Fibroblast of mammary gland (primary cell): Measurements from ENCODE around the gene AMOTL2.

Experiments used
- DNase-seq: peaks from one replicate; pipeline ENCODE4 v3.0.0-alpha.2; 2010; ENCODE audit warnings: low read depth
- H3K4me3 ChIP-seq: 2 replicates; pipeline ENCODE4 v1.5.1; 2011; ENCODE audit warnings: low read depth, mild to moderate bottlenecking, low read length, moderate library complexity; ENCODE audit not compliant: control insufficient read depth
- TF ChIP-seq, protein P1 (sequence below): conservative IDR thresholded peaks from 2 replicates; pipeline ENCODE4 v1.5.1; 2011; ENCODE audit warnings: low read depth, low read length, inconsistent platforms; ENCODE audit not compliant: control insufficient read depth, insufficient read depth

The AMOTL2 gene

DNA sequence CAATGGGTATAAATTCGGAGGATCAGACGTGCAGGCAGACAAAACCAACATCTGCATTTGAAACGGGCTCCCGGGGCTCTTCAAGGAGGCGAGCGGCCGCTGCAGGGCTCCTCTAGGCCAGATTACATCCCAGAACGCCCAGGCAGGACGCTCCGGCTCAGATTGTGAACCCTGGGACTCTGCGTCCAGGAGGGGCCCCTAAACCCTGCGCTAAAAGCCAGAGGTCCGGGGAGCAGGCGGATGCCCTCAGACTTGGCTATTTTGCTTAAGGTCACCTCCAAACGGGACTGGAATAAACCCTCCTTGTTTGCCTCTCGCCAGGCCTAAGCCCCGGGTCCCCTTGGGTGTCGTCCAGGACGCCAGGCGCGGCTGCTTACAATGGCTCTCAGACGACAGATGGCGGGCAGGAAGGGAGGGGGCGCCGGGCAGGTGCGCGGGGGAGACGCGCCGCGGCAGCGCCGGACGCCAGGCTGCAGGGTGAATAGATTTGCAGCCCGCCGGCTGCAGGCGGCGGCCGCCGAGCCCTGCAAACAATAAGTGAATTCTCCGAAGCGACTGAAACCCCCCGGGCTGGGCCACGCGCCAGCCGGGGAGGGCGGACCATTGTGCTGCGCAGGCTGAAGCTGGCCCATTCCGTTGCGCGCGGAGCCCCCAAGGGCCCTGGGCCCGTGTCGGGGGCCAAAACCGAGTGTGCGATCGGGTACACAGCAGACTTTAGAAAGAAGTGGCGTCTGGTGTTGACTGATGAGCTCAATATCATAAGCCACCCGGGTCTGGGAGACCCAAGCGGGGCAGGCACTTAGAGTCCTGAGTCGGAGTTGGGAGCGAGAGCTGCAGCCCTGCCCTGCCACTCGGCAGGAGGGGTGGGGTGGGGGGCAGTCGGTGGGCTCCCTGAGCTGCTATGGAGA, 32.3 kb upstream of the AMOTL2 start:
- no peak for DNase-seq
- peak overlapping the region; percentile 39 for H3K4me3 ChIP-seq
- TF ChIP-seq, protein P1, sequence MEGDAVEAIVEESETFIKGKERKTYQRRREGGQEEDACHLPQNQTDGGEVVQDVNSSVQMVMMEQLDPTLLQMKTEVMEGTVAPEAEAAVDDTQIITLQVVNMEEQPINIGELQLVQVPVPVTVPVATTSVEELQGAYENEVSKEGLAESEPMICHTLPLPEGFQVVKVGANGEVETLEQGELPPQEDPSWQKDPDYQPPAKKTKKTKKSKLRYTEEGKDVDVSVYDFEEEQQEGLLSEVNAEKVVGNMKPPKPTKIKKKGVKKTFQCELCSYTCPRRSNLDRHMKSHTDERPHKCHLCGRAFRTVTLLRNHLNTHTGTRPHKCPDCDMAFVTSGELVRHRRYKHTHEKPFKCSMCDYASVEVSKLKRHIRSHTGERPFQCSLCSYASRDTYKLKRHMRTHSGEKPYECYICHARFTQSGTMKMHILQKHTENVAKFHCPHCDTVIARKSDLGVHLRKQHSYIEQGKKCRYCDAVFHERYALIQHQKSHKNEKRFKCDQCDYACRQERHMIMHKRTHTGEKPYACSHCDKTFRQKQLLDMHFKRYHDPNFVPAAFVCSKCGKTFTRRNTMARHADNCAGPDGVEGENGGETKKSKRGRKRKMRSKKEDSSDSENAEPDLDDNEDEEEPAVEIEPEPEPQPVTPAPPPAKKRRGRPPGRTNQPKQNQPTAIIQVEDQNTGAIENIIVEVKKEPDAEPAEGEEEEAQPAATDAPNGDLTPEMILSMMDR: no peak

DNA sequence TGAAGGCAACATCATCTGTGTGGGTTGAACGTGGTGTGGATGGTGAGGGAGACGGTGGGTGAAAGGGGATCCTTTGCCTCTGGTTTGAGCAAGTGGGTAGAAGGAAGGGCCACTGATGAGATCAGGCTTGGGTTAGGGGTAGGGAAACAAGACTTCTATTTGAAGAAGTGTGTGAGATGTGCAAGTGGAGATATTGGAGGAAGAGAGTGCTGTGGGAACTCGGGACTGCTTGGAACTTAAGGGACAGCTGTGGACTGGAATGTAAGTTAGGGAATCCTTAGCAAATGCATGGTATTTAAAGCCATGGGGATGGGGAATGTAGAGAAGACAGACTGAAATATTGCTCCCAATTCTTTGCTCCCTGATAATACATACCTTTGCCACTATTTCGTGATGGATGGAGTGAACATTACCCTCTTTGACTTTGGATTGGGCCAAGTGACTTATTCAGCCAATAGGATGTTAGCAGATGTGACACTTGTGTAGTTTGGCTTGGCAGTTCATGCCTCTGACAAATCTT, 30.2 kb upstream of the AMOTL2 start:
- no peak for DNase-seq
- TF ChIP-seq, protein P1: no peak
- no peak overlapping the region for H3K4me3 ChIP-seq

GRCh38 chr3:134397755-134398154, 23.5 kb upstream of the AMOTL2 start:
- no peak overlapping the region for H3K4me3 ChIP-seq
- DNase-seq: peak; percentile 10
- TF ChIP-seq, protein P1: no peak

GRCh38 chr3:134395103-134395502, 20.9 kb upstream of the AMOTL2 start:
- no peak for DNase-seq
- no peak overlapping the region for H3K4me3 ChIP-seq
- TF ChIP-seq, protein P1: no peak

GRCh38 chr3:134394380-134394779, 20.1 kb upstream of the AMOTL2 start:
- TF ChIP-seq, protein P1: no peak
- DNase-seq: no peak
- no peak overlapping the region for H3K4me3 ChIP-seq

- TF ChIP-seq, protein P1: no peak
- DNase-seq: no peak
- no peak overlapping the region for H3K4me3 ChIP-seq
These were observed 18.8 kb upstream of the AMOTL2 start for GRCh38 chr3:134393074-134393473.
